ENCODE results near the gene GPC6. TPM values are rescaled to one million over a fixed set of nuclear protein-coding genes. Genes with fewer than 3 reads are reported as not detected.

Gene GPC6
- total and polyA plus RNA-seq, 10 donors = 0.22 to 9.3 (median 4.5) TPM

DNA sequence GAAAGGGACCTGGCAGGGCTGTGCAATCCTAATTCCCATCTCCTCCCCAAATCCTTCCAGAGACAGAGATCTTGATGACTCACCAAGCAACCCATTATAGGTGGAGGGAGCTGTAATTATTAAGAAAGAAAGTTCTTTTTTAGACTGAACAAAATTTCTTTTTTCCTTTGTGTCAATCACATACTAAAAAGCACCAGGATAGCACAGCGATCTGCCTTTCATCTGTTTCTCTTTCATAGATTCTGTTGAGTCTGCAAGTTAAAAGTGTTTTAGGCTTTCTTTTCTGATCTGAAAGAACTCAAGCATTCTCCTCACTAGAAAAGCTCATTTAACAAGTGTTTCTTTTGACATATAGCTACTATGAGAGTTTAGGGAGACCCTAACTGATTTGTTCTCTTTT lies 1030.1 kb downstream of the GPC6 start:
- intact Hi-C loops (cut with DNase I; ENCODE audit: low total_unique reads) = no loop called here
- DNase-seq = no peak
- Histone ChIP-seq H3K27me3 (replicated peaks in 1 of 7) (no peaks in the 10 kb centered on the region), H3K4me3 (no peak overlapping the region), H3K9me3 (no peaks in the 10 kb centered on the region), H3K27ac (no peak overlapping the region), H3K4me1 (no peaks in the 10 kb centered on the region), H3K36me3 (no peaks in the 10 kb centered on the region)
- TF ChIP-seq POLR2A (IDR thresholded peaks at IDR 0.05) (no peak), POLR2AphosphoS5 (IDR thresholded peaks at IDR 0.05) (no peak)
- TF ChIP-seq, protein P1, sequence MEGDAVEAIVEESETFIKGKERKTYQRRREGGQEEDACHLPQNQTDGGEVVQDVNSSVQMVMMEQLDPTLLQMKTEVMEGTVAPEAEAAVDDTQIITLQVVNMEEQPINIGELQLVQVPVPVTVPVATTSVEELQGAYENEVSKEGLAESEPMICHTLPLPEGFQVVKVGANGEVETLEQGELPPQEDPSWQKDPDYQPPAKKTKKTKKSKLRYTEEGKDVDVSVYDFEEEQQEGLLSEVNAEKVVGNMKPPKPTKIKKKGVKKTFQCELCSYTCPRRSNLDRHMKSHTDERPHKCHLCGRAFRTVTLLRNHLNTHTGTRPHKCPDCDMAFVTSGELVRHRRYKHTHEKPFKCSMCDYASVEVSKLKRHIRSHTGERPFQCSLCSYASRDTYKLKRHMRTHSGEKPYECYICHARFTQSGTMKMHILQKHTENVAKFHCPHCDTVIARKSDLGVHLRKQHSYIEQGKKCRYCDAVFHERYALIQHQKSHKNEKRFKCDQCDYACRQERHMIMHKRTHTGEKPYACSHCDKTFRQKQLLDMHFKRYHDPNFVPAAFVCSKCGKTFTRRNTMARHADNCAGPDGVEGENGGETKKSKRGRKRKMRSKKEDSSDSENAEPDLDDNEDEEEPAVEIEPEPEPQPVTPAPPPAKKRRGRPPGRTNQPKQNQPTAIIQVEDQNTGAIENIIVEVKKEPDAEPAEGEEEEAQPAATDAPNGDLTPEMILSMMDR (IDR thresholded peaks at IDR 0.05 in 8 of 11, conservative IDR thresholded peaks at IDR 0.05 in 3 of 11) = no peak
- 74 to 89% (median 85%) methylated on average over 1 of the region's 1 CpG for WGBS, 5 donors

DNA sequence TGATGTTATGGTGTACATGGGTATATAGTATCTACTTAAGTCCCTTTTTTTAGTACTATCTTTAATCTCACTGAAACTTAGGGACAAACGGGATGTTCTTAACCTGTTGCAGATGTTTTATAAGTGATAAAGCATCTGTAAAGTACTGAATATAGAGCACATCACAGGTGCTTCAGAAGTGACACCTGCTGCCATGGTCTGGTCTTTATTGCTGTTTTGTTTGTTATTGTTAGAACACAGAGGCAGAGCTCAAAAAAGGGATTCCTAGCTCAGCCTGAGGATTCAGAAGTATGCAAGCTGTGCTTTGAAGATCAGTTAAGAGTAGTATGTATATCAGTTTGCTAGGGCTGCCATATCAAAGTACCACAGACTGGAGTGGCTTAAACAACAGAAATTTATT lies 1033.4 kb downstream of the GPC6 start:
- H3K4me1 ChIP-seq = no peaks in the 10 kb centered on the region
- 85 to 98% (median 88%) methylated on average over 1 of the region's 1 CpG for WGBS, 5 donors
- intact Hi-C loops (cut with DNase I; ENCODE audit: low total_unique reads) = no loop called here
- H3K4me3 ChIP-seq = no peak overlapping the region
- DNase-seq = no peak
- H3K27ac ChIP-seq = no peak overlapping the region
- H3K36me3 ChIP-seq = no peaks in the 10 kb centered on the region
- H3K27me3 ChIP-seq (replicated peaks in 1 of 7) = no peaks in the 10 kb centered on the region
- no peaks in the 10 kb centered on the region for H3K9me3 ChIP-seq
- TF ChIP-seq, protein P1 (IDR thresholded peaks at IDR 0.05 in 8 of 11, conservative IDR thresholded peaks at IDR 0.05 in 3 of 11) = no peak
- no peak for TF ChIP-seq POLR2AphosphoS5 (IDR thresholded peaks at IDR 0.05)
- TF ChIP-seq POLR2A (IDR thresholded peaks at IDR 0.05) = no peak

DNA sequence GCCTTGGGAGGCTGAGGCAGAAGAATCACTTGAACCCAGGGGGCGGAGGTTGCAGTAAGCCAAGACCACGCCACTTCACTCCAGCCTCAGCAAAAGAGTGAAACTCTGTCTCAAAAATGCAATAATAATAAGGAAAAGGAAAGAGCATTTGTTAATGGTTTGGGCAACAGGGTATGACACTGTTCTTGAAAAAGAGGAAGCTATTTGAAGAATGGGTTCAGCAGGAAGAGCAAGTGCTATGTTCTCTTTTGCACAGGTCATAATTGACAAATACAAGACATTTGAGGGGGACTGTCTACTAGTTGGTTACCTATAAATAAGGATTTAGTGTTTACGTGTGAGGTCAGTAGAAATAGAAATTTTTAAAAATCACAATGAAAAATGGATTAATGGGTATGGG lies 1034.6 kb downstream of the GPC6 start:
- no peaks in the 10 kb centered on the region for H3K4me1 ChIP-seq
- DNase-seq = no peak
- no peaks in the 10 kb centered on the region for H3K9me3 ChIP-seq
- peak overlapping the region in 4 of 8 donors; percentile 33 to 73 (median 61) for H3K27ac ChIP-seq
- no peak overlapping the region for H3K4me3 ChIP-seq
- 65 to 90% (median 79%) methylated on average over 3 of the region's 3 CpGs for WGBS, 5 donors
- H3K36me3 ChIP-seq = no peaks in the 10 kb centered on the region
- no peak for TF ChIP-seq POLR2AphosphoS5 (IDR thresholded peaks at IDR 0.05)
- TF ChIP-seq POLR2A (IDR thresholded peaks at IDR 0.05) = no peak
- TF ChIP-seq, protein P1 (IDR thresholded peaks at IDR 0.05 in 8 of 11, conservative IDR thresholded peaks at IDR 0.05 in 3 of 11) = no peak
- intact Hi-C loops (cut with DNase I; ENCODE audit: low total_unique reads) = no loop called here
- H3K27me3 ChIP-seq (replicated peaks in 1 of 7) = no peaks in the 10 kb centered on the region

DNA sequence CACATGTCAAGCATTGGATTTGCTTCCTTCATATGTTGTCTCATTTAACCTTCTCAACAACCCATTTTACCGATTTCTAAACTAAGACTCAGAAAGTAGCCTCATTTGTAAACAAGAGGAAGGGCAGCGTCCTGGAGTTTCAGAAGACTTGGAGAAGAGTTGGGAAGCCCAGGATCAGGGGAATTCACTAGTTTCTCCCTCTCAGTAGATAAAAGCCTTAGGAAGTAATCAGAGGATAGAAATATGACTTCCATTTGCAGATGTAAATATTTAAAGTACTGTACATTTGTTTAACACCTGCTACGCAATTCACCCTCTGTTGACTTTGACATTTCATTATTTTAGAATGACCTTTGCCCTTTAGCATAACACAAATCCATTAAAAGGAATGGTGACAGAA lies 1036.4 kb downstream of the GPC6 start:
- DNase-seq = no peak
- H3K9me3 ChIP-seq = no peaks in the 10 kb centered on the region
- no peak overlapping the region for H3K4me3 ChIP-seq
- no peaks in the 10 kb centered on the region for H3K27me3 ChIP-seq (replicated peaks in 1 of 7)
- H3K27ac ChIP-seq = no peak overlapping the region
- 85 to 96% (median 92%) methylated on average over 3 of the region's 3 CpGs for WGBS, 5 donors
- TF ChIP-seq POLR2AphosphoS5 (IDR thresholded peaks at IDR 0.05) (no peak), POLR2A (IDR thresholded peaks at IDR 0.05) (no peak)
- TF ChIP-seq, protein P1 (IDR thresholded peaks at IDR 0.05 in 8 of 11, conservative IDR thresholded peaks at IDR 0.05 in 3 of 11) = no peak
- H3K4me1 ChIP-seq = no peaks in the 10 kb centered on the region
- intact Hi-C loops (cut with DNase I; ENCODE audit: low total_unique reads) = no loop called here
- no peaks in the 10 kb centered on the region for H3K36me3 ChIP-seq
